ENCODE measurements around the gene TUBB2A. TPM values are rescaled to one million over a fixed set of nuclear protein-coding genes. Genes with fewer than 3 reads are reported as not detected.

Gene TUBB2A
- total RNA-seq: 100 to 1,000 TPM; 104 to 219 (median 142) TPM

DNA sequence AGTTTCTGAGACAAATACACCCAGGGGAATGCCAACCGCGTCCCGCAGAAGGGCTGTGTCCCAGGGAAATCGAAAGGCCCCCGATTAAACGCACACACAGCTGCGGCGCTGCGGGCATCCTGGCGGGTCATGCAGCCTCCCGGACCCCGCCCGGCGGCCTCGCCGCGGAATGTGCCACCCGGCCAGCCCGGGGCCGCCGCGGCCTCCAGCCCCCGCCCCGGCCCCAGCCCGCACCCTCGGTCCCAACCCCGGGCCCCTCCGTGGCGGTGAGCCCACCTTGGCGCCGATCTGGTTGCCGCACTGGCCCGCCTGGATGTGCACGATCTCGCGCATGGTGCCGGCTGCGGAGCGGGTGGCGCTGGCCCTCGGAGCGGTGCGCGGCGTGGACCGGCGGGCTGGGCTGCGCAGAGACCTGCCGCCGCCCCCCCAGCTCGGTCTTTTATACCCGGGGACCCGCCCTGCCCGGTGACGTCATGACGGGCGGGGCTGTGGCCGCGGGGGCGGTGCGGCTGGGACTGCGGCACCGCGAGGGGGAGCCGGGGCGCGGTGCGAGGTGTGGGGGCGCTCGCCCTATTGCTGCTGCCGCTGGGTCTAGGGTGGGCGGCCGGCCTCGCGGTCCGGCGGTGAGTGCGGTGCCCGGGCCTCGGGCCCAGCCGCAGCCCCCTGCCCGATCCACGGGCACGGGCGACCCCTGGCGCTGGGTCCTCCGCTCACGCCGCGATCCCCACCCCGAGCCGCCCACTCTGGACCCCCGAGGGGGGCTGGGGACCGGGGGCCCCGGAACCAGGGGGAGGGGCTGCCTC lies at the start of gene TUBB2A:
Gene TUBB2A (minus strand): TSS at position 414 of the 803 bp plus-strand sequence. CDS start 81 bp downstream, at position 333.
- TF ChIP-seq POLR2A (IDR thresholded peaks at IDR 0.05) (peak in 1 of 2 donors; percentile 91), CTCF (IDR thresholded peaks at IDR 0.05) (no peak)
- intact Hi-C loops (cut with DNase I; ENCODE audit: low total_unique reads): no loop called here
- 1 to 2% methylated on average over 8 to 69 of the region's 95 CpGs for WGBS, 2 donors
- peak; percentile 71 to 97 for DNase-seq (ENCODE audit: low spot score in 2 of 2)
- peak within 1 kb of the TSS; percentile 86 for H3K4me3 ChIP-seq (ENCODE audit: low read depth, poor library complexity, severe bottlenecking)

DNA sequence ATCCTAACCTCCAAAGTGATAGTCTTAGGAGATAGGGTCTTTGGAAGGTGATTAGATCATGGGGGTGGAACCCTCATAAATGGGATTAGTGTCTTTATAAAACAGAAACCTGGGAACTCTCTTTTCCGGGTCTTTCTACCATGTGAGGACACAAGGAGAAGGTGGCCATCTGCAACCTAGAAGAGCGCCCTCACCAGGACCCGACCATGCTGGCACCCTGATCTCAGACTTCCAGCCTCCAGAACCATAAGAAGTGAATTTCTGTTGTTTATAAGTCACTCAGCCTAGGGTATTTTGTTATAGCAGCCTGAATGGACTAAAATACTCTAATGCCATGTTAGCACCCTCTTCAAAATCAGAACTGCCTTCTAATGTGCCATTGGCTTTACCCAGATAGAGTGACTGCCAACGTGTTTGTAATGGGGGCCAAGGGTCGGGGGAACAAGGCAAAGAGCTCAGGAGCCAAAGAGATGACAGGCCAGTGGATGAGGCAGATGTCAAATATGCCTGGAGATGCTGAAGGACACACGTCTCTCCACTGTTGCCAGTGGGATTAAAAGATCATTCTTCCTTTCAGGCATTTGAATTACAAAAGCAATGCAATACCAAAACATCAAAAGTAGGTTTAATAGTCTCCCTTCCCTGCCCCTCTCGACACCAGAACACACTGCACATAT lies 49.1 kb upstream of the TUBB2A start:
- WGBS, 2 donors: 89 to 91% methylated on average over 7 of the region's 7 CpGs
- intact Hi-C loops (cut with DNase I; ENCODE audit: low total_unique reads): loop anchor here (5.0 kb wide), 1 partner anchor 79 kb away; no protein-coding TSS in a partner anchor
- TF ChIP-seq CTCF (IDR thresholded peaks at IDR 0.05) (no peak), POLR2A (IDR thresholded peaks at IDR 0.05) (no peak)
- peak in 1 of 2 donors; percentile 65 for DNase-seq (ENCODE audit: low spot score in 2 of 2)
- H3K4me3 ChIP-seq (ENCODE audit: low read depth, poor library complexity, severe bottlenecking): no peak overlapping the region

DNA sequence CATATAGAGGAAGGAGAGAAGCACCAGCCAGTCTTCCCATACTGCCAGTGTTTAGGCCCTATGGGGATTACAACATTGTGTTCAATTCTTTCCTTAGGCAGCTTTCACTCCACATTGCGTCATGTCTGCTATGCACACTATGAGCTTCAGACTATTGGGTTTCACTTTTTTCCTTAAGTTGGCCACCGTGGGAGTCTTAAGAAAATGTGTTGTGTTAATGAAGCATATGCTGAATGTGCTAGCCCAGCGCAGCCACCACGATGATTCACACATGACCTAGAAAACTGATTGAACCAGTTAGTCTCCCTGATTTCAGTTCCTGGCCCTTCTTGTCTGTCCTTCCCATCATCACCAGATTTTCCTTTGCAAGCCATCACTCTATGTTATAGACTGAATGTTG lies 48.6 kb upstream of the TUBB2A start:
- no peak overlapping the region for H3K4me3 ChIP-seq (ENCODE audit: low read depth, poor library complexity, severe bottlenecking)
- no peak for TF ChIP-seq POLR2A (IDR thresholded peaks at IDR 0.05)
- intact Hi-C loops (cut with DNase I; ENCODE audit: low total_unique reads): loop anchor here (5.0 kb wide), 1 partner anchor 79 kb away; no protein-coding TSS in a partner anchor
- peak; percentile 51 to 63 for DNase-seq (ENCODE audit: low spot score in 2 of 2)
- 27 to 36% methylated on average over 4 of the region's 4 CpGs for WGBS, 2 donors

- intact Hi-C loops (cut with DNase I; ENCODE audit: low total_unique reads): loop anchor here (5.0 kb wide), 1 partner anchor 78 kb away; no protein-coding TSS in a partner anchor
- peak in 1 of 2 donors; percentile 61 for DNase-seq (ENCODE audit: low spot score in 2 of 2)
- H3K4me3 ChIP-seq (ENCODE audit: low read depth, poor library complexity, severe bottlenecking): no peak overlapping the region
- no peak for TF ChIP-seq CTCF (IDR thresholded peaks at IDR 0.05)
- no peak for TF ChIP-seq POLR2A (IDR thresholded peaks at IDR 0.05)
- 91 to 92% methylated on average over 6 of the region's 6 CpGs for WGBS, 2 donors
Observed at GRCh38 chr6:3204921-3205320, 47.6 kb upstream of the TUBB2A start.

- intact Hi-C loops (cut with DNase I; ENCODE audit: low total_unique reads): no loop called here
- no peak overlapping the region for H3K4me3 ChIP-seq (ENCODE audit: low read depth, poor library complexity, severe bottlenecking)
- no peak for DNase-seq (ENCODE audit: low spot score in 2 of 2)
- WGBS, 2 donors: 75 to 81% methylated on average over 7 of the region's 7 CpGs
- TF ChIP-seq CTCF (IDR thresholded peaks at IDR 0.05) (no peak), POLR2A (IDR thresholded peaks at IDR 0.05) (no peak)
Observed at GRCh38 chr6:3202999-3203696, 45.8 kb upstream of the TUBB2A start.

Data from lower leg skin (tissue), 4 donors.